Endothelial cell of umbilical vein (primary cell): ENCODE measurements around the gene ROPN1L. TPM values are rescaled to one million over a fixed set of nuclear protein-coding genes. Genes with fewer than 3 reads are reported as not detected.

Source experiments
- BruUV-seq: library from RNA; stranded (reverse); fragments of 400-500 nt; replicated peaks from 2 replicates; lab custom pipeline; 2021; lab: Mats Ljungman, UMichigan
- CTCF ChIA-PET: fragments of 300-600, 350-600 bp; sonication (Branson Sonifier 250); formaldehyde crosslinking; loops from one replicate; lab custom pipeline; 2021; ENCODE audit warnings: antibody characterized with exemption, inconsistent platforms; lab: Charles Lee
- POLR2A ChIA-PET: fragments of 300-600, 350-600 bp; sonication (Branson Sonifier 250); formaldehyde crosslinking; loops from one replicate; lab custom pipeline; 2021; ENCODE audit warnings: antibody characterized with exemption, inconsistent platforms; lab: Charles Lee
- DNase-seq: peaks from one replicate; pipeline ENCODE4 v3.0.0-alpha.2; 2011; ENCODE audit warnings: low read depth, low spot score
- FAIRE-seq: peaks from 2 replicates; lab custom pipeline; 2011; peaks lifted over from hg19 to GRCh38; lab: Jason Lieb, UNC
- H2AFZ ChIP-seq: 2 replicates; pipeline ENCODE4 v1.6.0; 2012; ENCODE audit warnings: low read depth, low read length, control low read depth, inconsistent platforms
- H3K27ac ChIP-seq: 2 replicates; pipeline ENCODE4 v1.5.1; 2011; ENCODE audit warnings: low read depth, mild to moderate bottlenecking, control low read depth, low read length, moderate library complexity; ENCODE audit not compliant: insufficient read depth
- H3K27me3 ChIP-seq, 2 experiments: 2 replicates each; pipeline versions ENCODE4 v1.6.0 to v1.6.1; 2011; ENCODE audit warnings: low read length in 2 of 2, mixed read lengths in 1 of 2; ENCODE audit not compliant: control insufficient read depth in 2 of 2, insufficient read depth in 2 of 2
- H3K36me3 ChIP-seq, 2 experiments: 2 replicates in 1 of 2; 3 replicates in 1 of 2; pipeline ENCODE4 v1.5.1; 2011; ENCODE audit warnings: low read length in 2 of 2, mild to moderate bottlenecking in 1 of 2, moderate library complexity in 1 of 2; ENCODE audit not compliant: control insufficient read depth in 2 of 2, insufficient read depth in 2 of 2; ENCODE audit errors: extremely low read depth in 1 of 2
- H3K4me1 ChIP-seq: 3 replicates; pipeline ENCODE4 v1.5.1; 2011; ENCODE audit warnings: mild to moderate bottlenecking, low read length; ENCODE audit not compliant: control insufficient read depth, insufficient read depth; ENCODE audit errors: extremely low read depth
- H3K4me2 ChIP-seq: 2 replicates; pipeline ENCODE4 v1.6.1; 2011; ENCODE audit warnings: low read length, control low read depth, mixed read lengths; ENCODE audit not compliant: insufficient read depth
- H3K4me3 ChIP-seq, 3 experiments: fragments of 200-600 bp in 1 of 3; sonication (generic), shearing (Covaris generic) in 1 of 3; replicated peaks in 1 of 3; 2 replicates each; pipeline ENCODE4 v1.5.1; 2011 to 2016; ENCODE audit warnings: control low read depth in 3 of 3, low read length in 3 of 3, mild to moderate bottlenecking in 2 of 3, inconsistent platforms in 1 of 3, low read depth in 1 of 3, moderate library complexity in 1 of 3; ENCODE audit not compliant: insufficient read depth in 1 of 3
- H3K79me2 ChIP-seq: 2 replicates; pipeline ENCODE4 v1.6.0; 2012; ENCODE audit warnings: low read length, inconsistent platforms; ENCODE audit not compliant: control insufficient read depth, insufficient read depth
- H3K9ac ChIP-seq: replicated peaks from 2 replicates; pipeline ENCODE3; 2011; ENCODE audit warnings: low read length, control low read depth; ENCODE audit not compliant: insufficient read depth; ENCODE audit errors: extremely low read depth
- H3K9me1 ChIP-seq: replicated peaks from 3 replicates; pipeline ENCODE4 v1.6.0; 2011; ENCODE audit warnings: mild to moderate bottlenecking, low read length; ENCODE audit not compliant: control insufficient read depth, insufficient read depth; ENCODE audit errors: extremely low read depth
- H3K9me3 ChIP-seq: replicated peaks from 2 replicates; pipeline ENCODE4 v1.5.1; 2012; ENCODE audit warnings: low read length, inconsistent platforms; ENCODE audit not compliant: control insufficient read depth, insufficient read depth
- H4K20me1 ChIP-seq: replicated peaks from 2 replicates; pipeline ENCODE3; 2011; ENCODE audit warnings: mild to moderate bottlenecking, low read length; ENCODE audit not compliant: control insufficient read depth, insufficient read depth; ENCODE audit errors: extremely low read depth
- EZH2 ChIP-seq: IDR thresholded peaks from 2 replicates; pipeline ENCODE4 v1.6.1; 2012; ENCODE audit warnings: borderline replicate concordance, low read depth, mild to moderate bottlenecking, moderate library complexity, low read length, inconsistent platforms; ENCODE audit not compliant: severe bottlenecking
- FOS ChIP-seq: IDR thresholded peaks from 2 replicates; pipeline ENCODE4 v1.6.1; 2011; ENCODE audit warnings: mild to moderate bottlenecking, low read length, moderate library complexity, borderline replicate concordance; ENCODE audit not compliant: insufficient read depth
- GATA2 ChIP-seq: IDR thresholded peaks from 2 replicates; pipeline ENCODE4 v1.7.0; 2011; ENCODE audit warnings: low read depth, mild to moderate bottlenecking, moderate library complexity, mixed read lengths, low read length; ENCODE audit not compliant: insufficient read length, insufficient read depth
- JUN ChIP-seq: IDR thresholded peaks from 2 replicates; pipeline ENCODE4 v1.6.1; 2011; ENCODE audit warnings: borderline replicate concordance, low read depth; ENCODE audit not compliant: insufficient read length, insufficient read depth
- MAX ChIP-seq: IDR thresholded peaks from 2 replicates; pipeline ENCODE4 v1.6.1; 2011; ENCODE audit not compliant: insufficient read depth, insufficient read length
- MYC ChIP-seq: IDR thresholded peaks from one replicate; pipeline ENCODE4 v1.6.1; 2011; ENCODE audit warnings: mild to moderate bottlenecking, low read depth, low read length
- POLR2A ChIP-seq: IDR thresholded peaks from 2 replicates; pipeline ENCODE4 v1.6.1; 2012; ENCODE audit warnings: low read depth, mild to moderate bottlenecking, control low read depth, low read length
- POLR2AphosphoS5 ChIP-seq: IDR thresholded peaks from 2 replicates; pipeline ENCODE4 v1.6.1; 2012; ENCODE audit warnings: low read depth, mild to moderate bottlenecking, control low read depth, low read length, moderate library complexity; ENCODE audit not compliant: insufficient read depth
- dilution Hi-C: fragments of 300-500 bp; cut with MboI; formaldehyde crosslinking; loops from one replicate; pipeline ENCODE4 v1.15.0; 2019; ENCODE audit warnings: low sequenced_read_pairs; ENCODE audit not compliant: extremely low pct_ligation_motif_present
- intact Hi-C: fragments of 100-400 bp; cut with micrococcal nuclease; formaldehyde crosslinking; loops from one replicate; pipeline ENCODE4 v1.10.0; 2022
- polyA plus RNA-seq, 4 experiments: library from polyadenylated mRNA; depleted of rRNA in 3 of 4; stranded (reverse) in 3 of 4; unstranded in 1 of 4; fragments of >200 nt; gene quantifications; 2 replicates each; pipeline versions ENCODE4 v1.2.1 to v1.2.3, GENCODE V29; 2011 to 2012; ENCODE audit warnings: missing spikeins in 1 of 4
- total RNA-seq: library from RNA; stranded (reverse); gene quantifications from 2 replicates; pipeline ENCODE4 v1.2.3, GENCODE V29; 2021
- TF ChIP-seq, protein P1 (sequence below), 2 donors: IDR thresholded peaks; 1 replicate in 1 of 2; 2 replicates in 1 of 2; pipeline ENCODE4 v1.5.1; 2011; ENCODE audit warnings: low read length in 2 of 2, mild to moderate bottlenecking in 2 of 2, moderate library complexity in 2 of 2, control low read depth in 1 of 2, inconsistent platforms in 1 of 2, low read depth in 1 of 2; ENCODE audit not compliant: insufficient read depth in 1 of 2; ENCODE audit errors: extremely low read depth in 1 of 2

The ROPN1L gene
- total and polyA plus RNA-seq, 2 donors (not counting 3 experiments of a cell fraction or from before 2014, with no cell fraction given) = 0.30 to 0.60 TPM

DNA sequence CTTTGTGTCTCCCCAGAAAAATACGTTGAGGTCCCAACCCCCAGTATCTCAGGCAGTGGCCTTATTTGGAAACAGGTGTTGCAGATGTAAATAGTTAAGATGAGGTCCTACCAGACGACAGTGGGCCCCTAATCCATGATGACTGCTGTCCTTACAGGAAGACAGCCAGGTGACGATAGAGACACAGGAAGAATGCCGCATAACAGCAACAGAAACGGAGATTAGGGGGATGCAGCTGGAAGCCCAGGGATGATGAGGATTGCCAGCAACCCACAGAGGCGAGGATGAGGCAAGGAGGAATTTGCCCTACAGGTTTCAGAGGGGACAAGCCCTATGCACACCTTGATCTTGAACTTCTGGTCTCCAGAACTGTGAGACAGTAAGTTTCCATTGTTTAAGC, 46.5 kb downstream of the ROPN1L start:
- dilution Hi-C loops (no loop called here), intact Hi-C loops (no loop called here)
- TF ChIP-seq EZH2 = no peak
- TF ChIP-seq POLR2AphosphoS5 = no peak
- no peak for TF ChIP-seq FOS
- no peak for TF ChIP-seq MAX
- TF ChIP-seq JUN = no peak
- TF ChIP-seq POLR2A = no peak
- no peak for TF ChIP-seq MYC
- no peak for TF ChIP-seq GATA2
- TF ChIP-seq, protein P1, sequence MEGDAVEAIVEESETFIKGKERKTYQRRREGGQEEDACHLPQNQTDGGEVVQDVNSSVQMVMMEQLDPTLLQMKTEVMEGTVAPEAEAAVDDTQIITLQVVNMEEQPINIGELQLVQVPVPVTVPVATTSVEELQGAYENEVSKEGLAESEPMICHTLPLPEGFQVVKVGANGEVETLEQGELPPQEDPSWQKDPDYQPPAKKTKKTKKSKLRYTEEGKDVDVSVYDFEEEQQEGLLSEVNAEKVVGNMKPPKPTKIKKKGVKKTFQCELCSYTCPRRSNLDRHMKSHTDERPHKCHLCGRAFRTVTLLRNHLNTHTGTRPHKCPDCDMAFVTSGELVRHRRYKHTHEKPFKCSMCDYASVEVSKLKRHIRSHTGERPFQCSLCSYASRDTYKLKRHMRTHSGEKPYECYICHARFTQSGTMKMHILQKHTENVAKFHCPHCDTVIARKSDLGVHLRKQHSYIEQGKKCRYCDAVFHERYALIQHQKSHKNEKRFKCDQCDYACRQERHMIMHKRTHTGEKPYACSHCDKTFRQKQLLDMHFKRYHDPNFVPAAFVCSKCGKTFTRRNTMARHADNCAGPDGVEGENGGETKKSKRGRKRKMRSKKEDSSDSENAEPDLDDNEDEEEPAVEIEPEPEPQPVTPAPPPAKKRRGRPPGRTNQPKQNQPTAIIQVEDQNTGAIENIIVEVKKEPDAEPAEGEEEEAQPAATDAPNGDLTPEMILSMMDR (IDR thresholded peaks at IDR 0.05; ENCODE audit: extremely low read depth in 1 of 2, insufficient read depth in 1 of 2, low read depth in 1 of 2, low read length in 2 of 2) = no peak
- Histone ChIP-seq H3K4me2 (no peak overlapping the region), H3K27me3 (no peaks in the 10 kb centered on the region), H3K79me2 (no peaks in the 10 kb centered on the region), H3K9me3 (no peaks in the 10 kb centered on the region), H4K20me1 (no peaks in the 10 kb centered on the region), H3K4me1 (peaks cover 10% of the 10 kb centered on the region), H2AFZ (no peak overlapping the region), H3K4me3 (no peak overlapping the region), H3K9ac (no peak overlapping the region), H3K9me1 (no peaks in the 10 kb centered on the region), H3K27ac (no peak overlapping the region), H3K36me3 (no peaks in the 10 kb centered on the region)
- CTCF ChIA-PET = interaction anchor here (2.1 to 2.4 kb wide), 2 partner anchors 11 to 140 kb away, joined by 12 to 19 read pairs; no protein-coding TSS in a partner anchor
- POLR2A ChIA-PET = no interaction called here
- FAIRE-seq (no peak), DNase-seq (no peak)
- no TSS peak for BruUV-seq
